Natural killer cell treated with Interleukin-12 subunit alpha and Interleukin-12 subunit beta and Interleukin-15 and Interleukin-18, amount 100 ng/mL, for 72 hours (primary cell): ENCODE data around the gene STAB2. TPM values are rescaled to one million over a fixed set of nuclear protein-coding genes. Genes with fewer than 3 reads are reported as not detected.

Experiments
- ATAC-seq, 2 donors: fragments of 150-1000 bp; cut with Tn5 transposase in 1 of 2; sonication (Bioruptor Pico), chemical (Tn5 transposase) in 1 of 2; 2 replicates each; pipeline ENCODE4 v1.10.0; 2021
- DNase-seq: peaks from one replicate; pipeline ENCODE4 v3.0.0; 2022; ENCODE audit warnings: low spot score
- H3K27ac Mint-ChIP-seq, 2 donors: 1 replicate in 1 of 2; 2 replicates in 1 of 2; pipeline ENCODE4 v1.8.0; 2022; ENCODE audit warnings: mixed read lengths in 2 of 2, mild to moderate bottlenecking in 1 of 2, moderate library complexity in 1 of 2
- H3K27me3 Mint-ChIP-seq, 2 donors: 1 replicate in 1 of 2; 2 replicates in 1 of 2; pipeline ENCODE4 v1.8.0; 2022; ENCODE audit warnings: mixed read lengths in 2 of 2
- H3K36me3 Mint-ChIP-seq: one replicate; pipeline ENCODE4 v1.8.0; 2022; ENCODE audit warnings: mixed read lengths
- H3K4me1 Mint-ChIP-seq, 2 donors: 1 replicate in 1 of 2; 2 replicates in 1 of 2; pipeline ENCODE4 v1.8.0; 2022; ENCODE audit warnings: low read depth in 2 of 2, mixed read lengths in 2 of 2, mild to moderate bottlenecking in 1 of 2
- H3K4me3 Mint-ChIP-seq: one replicate; pipeline ENCODE4 v1.8.0; 2022; ENCODE audit warnings: mixed read lengths
- H3K9me3 Mint-ChIP-seq: 2 replicates; pipeline ENCODE4 v1.8.0; 2022; ENCODE audit warnings: mixed read lengths
- total RNA-seq, 2 donors: library from RNA; stranded (reverse); gene quantifications; one replicate each; pipeline ENCODE4 v1.2.3, GENCODE V29; 2022

The STAB2 gene
- total RNA-seq, 2 donors from 2014 or later, result not detected

DNA sequence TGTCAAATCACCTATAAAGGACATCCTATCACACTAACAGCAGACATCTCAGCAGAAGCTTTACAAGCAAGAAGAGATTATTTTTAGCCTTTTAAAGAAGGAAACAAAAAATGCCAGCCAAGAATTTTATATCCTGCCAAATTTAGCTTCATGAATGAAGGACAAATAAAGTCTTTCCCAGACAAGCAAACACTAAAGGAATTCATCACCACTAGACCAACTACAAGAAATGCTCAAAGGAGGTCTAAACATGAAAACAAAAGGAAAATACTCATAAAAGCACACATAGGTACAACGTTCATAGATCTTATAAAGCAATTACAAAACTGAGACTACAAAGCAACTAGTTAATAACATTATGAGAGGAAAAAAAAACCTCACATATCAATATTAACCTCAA is 20.7 kb upstream of the STAB2 start:
- ATAC-seq, result no peak
- H3K27me3 Mint-ChIP-seq, result peaks cover 24 to 57% of the 10 kb centered on the region in 2 donors
- H3K9me3 Mint-ChIP-seq, result peaks cover 17% of the 10 kb centered on the region
- no peak for DNase-seq
- no peak overlapping the region for H3K4me3 Mint-ChIP-seq
- H3K36me3 Mint-ChIP-seq, result peaks cover 21% of the 10 kb centered on the region
- no peaks in the 10 kb centered on the region for H3K4me1 Mint-ChIP-seq
- H3K27ac Mint-ChIP-seq, result no peak overlapping the region

DNA sequence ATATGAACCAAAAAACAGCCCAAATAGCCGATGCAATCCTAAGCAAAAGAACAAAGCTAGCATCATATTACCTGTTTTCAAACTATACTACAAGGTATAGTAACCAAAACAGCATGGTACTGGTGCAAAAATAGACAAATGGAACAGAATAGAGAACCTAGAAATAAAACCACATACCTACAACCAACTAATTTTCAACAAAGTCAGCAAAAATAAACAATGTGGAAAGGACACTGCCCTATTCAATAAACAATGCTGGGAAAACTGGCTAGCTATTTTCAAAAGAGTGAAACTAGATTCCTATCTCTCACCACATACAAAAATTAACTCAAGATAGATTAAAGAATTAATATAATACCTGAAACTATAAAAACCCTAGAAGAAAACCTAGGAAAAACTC is 17.8 kb upstream of the STAB2 start:
- no peak overlapping the region for H3K27ac Mint-ChIP-seq
- H3K27me3 Mint-ChIP-seq, result peaks cover 34 to 64% of the 10 kb centered on the region in 2 donors
- peaks cover 21% of the 10 kb centered on the region for H3K36me3 Mint-ChIP-seq
- H3K9me3 Mint-ChIP-seq, result peaks cover 17% of the 10 kb centered on the region
- ATAC-seq, result no peak
- no peak overlapping the region for H3K4me3 Mint-ChIP-seq
- no peaks in the 10 kb centered on the region for H3K4me1 Mint-ChIP-seq
- DNase-seq, result no peak

DNA sequence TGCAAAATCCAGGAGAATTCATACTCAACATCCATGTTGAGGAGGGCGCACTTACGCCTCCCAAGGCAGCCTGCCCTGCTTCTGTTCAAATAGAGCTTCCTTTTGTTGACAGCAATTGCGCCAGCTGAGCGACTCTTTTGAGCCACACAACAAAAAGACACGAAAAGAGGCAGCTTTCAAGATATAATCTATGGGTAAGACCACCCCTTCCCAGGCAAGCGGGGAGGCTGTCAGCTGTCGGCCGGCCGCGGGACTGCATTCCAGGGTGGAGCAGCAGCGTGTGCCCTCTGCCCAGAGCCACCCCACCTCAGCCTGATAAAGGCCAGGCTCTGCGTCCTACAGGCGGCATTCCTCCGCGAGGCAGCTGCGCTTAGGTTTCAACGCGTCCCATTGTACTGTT is 15.8 kb upstream of the STAB2 start:
- H3K36me3 Mint-ChIP-seq, result peaks cover 8% of the 10 kb centered on the region
- peaks cover 13% of the 10 kb centered on the region for H3K9me3 Mint-ChIP-seq
- peaks cover 39 to 72% of the 10 kb centered on the region in 2 donors for H3K27me3 Mint-ChIP-seq
- H3K4me1 Mint-ChIP-seq, result peaks cover 8 to 9% of the 10 kb centered on the region in 2 donors
- ATAC-seq (no peak), DNase-seq (no peak)
- H3K27ac Mint-ChIP-seq, result no peak overlapping the region
- H3K4me3 Mint-ChIP-seq, result no peak overlapping the region

DNA sequence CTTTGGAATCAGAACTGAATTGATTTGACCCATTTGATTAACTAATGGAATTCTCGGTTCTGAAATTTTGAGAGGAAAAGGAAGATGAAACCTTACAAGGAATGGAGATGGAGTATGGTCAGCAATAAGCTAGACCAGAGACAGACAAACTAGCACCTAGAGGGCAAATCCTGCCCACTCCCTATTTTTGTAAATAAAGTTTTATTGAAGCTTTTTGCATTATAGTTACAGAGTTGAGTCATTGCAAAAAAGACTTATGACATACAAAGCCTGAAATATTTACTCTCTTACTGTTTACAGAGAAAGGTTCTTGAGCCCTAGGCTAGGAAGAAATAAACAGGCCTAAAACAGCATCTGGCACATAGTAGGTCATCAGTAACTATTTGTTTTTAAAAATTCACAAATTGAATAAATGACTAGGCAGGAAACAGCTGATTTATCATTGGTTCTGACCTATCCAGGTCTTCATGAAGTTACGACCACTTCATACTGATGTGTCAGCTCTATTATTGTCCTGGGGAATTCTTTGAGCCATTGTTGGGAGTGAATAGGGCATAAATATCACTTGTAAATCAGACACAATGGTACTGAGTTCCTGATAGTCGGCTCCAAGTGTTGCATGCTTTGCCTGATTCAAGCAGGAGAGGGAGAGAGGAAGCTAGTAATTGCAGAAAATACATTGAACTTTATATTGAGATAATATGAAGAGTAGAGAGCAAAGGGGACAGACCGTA is 14.6 kb upstream of the STAB2 start:
- Mint-ChIP-seq H3K4me3 (no peak overlapping the region), H3K9me3 (peaks cover 8% of the 10 kb centered on the region), H3K27ac (no peak overlapping the region), H3K4me1 (peaks cover 8 to 9% of the 10 kb centered on the region in 2 donors), H3K27me3 (peaks cover 38 to 61% of the 10 kb centered on the region in 2 donors), H3K36me3 (no peaks in the 10 kb centered on the region)
- ATAC-seq, result no peak
- DNase-seq, result no peak

DNA sequence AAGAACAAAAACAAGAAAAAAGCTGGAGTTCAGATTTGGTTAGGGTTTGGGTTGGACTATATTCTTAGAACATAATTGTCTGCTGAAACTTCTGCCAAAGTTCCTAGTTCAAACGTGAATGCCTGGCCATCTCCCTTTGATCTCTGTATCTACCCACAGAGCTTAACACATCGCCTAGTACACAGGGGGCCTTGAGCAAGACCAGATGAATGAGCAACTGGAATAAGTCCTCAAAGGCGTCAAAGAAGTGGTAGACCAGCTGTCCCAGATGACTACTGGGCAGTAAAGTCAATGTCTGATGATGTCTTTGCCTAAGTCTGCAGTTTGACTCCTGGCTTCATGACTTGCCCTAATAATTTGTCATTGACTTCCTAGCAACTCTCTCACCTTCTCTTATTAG is 13.9 kb upstream of the STAB2 start:
- no peaks in the 10 kb centered on the region for H3K36me3 Mint-ChIP-seq
- peaks cover 8 to 9% of the 10 kb centered on the region in 2 donors for H3K4me1 Mint-ChIP-seq
- no peak overlapping the region for H3K27ac Mint-ChIP-seq
- peaks cover 6% of the 10 kb centered on the region for H3K9me3 Mint-ChIP-seq
- no peak overlapping the region for H3K4me3 Mint-ChIP-seq
- no peak for ATAC-seq
- H3K27me3 Mint-ChIP-seq, result peaks cover 36 to 60% of the 10 kb centered on the region in 2 donors
- no peak for DNase-seq

DNA sequence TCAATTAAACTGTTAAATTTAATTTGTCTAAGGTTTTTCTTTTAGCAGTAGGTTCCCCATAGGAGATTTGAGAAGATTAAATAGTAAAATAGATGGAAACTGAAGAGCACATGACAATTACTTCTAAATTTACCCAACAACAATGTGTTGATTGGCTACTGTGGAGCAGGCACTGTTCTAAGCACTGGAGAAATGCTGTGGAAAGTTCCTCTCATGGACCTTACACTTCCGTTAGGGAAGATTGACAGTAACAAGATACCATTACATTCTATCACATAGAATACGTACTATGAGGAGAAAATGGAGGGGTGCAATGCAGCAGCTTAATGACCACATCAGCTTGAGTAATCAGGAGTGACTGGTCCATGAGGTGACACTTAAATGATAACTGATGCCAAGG is 8.1 kb upstream of the STAB2 start:
- ATAC-seq (no peak), DNase-seq (no peak)
- no peak overlapping the region for H3K4me3 Mint-ChIP-seq
- H3K9me3 Mint-ChIP-seq, result peaks cover 4% of the 10 kb centered on the region
- H3K27me3 Mint-ChIP-seq, result peaks cover 22 to 51% of the 10 kb centered on the region in 2 donors
- peaks cover 8 to 9% of the 10 kb centered on the region in 2 donors for H3K4me1 Mint-ChIP-seq
- H3K36me3 Mint-ChIP-seq, result no peaks in the 10 kb centered on the region
- no peak overlapping the region for H3K27ac Mint-ChIP-seq

DNA sequence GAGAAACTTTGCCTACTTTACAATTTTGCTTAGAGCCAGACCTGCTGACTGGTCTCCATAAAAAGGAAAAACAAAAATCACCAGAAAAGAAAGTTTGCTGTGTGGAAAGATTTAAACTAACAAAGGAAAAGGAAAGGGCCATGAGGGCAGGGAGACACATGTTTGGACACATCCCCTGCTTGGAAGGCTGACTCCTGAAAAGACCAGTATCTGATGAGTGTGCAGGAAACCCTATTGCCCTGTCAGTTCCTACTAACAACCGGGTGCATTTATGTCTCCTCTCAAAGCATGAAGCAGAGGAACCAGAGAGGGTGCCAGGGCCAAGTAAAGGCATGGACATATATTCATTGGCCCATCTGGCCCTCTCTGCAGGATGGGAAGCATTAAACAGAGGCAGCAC is 7.0 kb upstream of the STAB2 start:
- Mint-ChIP-seq H3K27ac (no peak overlapping the region), H3K36me3 (no peaks in the 10 kb centered on the region), H3K4me3 (no peak overlapping the region), H3K9me3 (peaks cover 4% of the 10 kb centered on the region), H3K27me3 (peaks cover 16 to 50% of the 10 kb centered on the region in 2 donors), H3K4me1 (peaks cover 5 to 6% of the 10 kb centered on the region in 2 donors)
- DNase-seq, result no peak
- ATAC-seq, result no peak

DNA sequence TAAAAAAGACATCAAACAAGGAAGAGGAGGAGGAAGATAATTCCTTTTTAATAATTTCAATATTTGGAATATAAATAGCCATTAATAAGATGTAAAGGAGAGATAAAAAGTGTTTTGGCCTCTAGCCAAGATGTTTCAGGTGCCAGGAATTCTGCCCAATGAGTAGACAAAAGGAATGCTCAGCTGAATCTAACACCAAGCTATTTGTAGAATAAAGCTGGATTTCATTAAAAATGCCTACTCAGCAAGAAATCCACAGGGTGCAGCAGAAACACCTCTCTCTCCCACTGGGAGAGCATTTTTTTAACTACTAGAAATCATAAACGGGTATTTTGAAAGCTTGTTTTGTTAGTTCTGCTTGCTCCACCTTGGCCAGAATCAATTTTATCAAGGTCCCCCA is 4.1 kb upstream of the STAB2 start:
- H3K27ac Mint-ChIP-seq, result no peak overlapping the region
- H3K27me3 Mint-ChIP-seq, result peaks cover 18 to 39% of the 10 kb centered on the region in 2 donors
- DNase-seq (no peak), ATAC-seq (no peak)
- peaks cover 4% of the 10 kb centered on the region for H3K9me3 Mint-ChIP-seq
- no peaks in the 10 kb centered on the region for H3K36me3 Mint-ChIP-seq
- H3K4me1 Mint-ChIP-seq, result no peaks in the 10 kb centered on the region
- no peak overlapping the region for H3K4me3 Mint-ChIP-seq

DNA sequence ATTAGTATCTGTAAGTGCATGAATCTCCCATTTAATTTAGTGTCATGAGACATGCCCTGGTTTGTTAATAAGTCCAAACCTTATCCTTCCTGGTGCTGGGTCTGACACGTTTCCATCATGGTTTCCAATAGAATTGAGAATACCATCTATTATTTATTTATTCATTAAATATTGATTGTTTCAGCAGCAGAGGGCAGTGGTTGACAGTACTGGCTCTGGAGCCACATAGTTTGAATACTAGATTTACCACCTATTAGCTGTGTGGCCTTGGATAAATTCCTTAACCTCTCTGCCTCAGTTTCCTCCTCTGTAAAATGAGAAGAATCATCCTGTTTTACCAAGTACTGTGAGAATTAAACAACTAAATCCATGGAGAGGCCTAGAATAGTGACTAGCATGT is 941 bp upstream of the STAB2 start:
- peaks cover 7 to 17% of the 10 kb centered on the region in 2 donors for H3K27me3 Mint-ChIP-seq
- no peak overlapping the region for H3K27ac Mint-ChIP-seq
- no peaks in the 10 kb centered on the region for H3K9me3 Mint-ChIP-seq
- H3K36me3 Mint-ChIP-seq, result no peaks in the 10 kb centered on the region
- H3K4me1 Mint-ChIP-seq, result no peaks in the 10 kb centered on the region
- no peak for DNase-seq
- no peak for ATAC-seq
- H3K4me3 Mint-ChIP-seq, result no peak overlapping the region

DNA sequence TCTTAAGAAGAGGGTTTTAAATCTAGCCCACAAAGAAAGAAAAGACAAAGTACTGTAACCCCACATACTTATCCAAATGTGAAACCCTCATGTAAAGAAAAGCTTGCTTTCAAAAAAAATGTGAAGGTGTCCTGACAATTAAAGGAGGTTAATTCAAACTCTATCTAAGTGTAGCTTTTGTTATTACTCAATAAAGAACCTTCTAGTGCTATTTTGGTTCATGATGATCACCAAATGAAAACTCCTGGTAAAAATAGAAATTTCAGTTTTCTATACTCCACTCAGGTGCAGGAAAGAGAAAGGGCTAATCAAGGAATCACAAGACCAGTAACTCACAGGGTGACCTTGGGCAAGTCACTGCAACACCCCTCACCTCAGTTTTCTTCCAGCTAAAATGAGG is 1.6 kb downstream of the STAB2 start:
- Mint-ChIP-seq H3K4me3 (no peak overlapping the region), H3K27ac (no peak overlapping the region), H3K36me3 (no peaks in the 10 kb centered on the region), H3K27me3 (peaks cover 7 to 22% of the 10 kb centered on the region in 2 donors), H3K9me3 (no peaks in the 10 kb centered on the region), H3K4me1 (no peaks in the 10 kb centered on the region)
- DNase-seq (no peak), ATAC-seq (no peak)

DNA sequence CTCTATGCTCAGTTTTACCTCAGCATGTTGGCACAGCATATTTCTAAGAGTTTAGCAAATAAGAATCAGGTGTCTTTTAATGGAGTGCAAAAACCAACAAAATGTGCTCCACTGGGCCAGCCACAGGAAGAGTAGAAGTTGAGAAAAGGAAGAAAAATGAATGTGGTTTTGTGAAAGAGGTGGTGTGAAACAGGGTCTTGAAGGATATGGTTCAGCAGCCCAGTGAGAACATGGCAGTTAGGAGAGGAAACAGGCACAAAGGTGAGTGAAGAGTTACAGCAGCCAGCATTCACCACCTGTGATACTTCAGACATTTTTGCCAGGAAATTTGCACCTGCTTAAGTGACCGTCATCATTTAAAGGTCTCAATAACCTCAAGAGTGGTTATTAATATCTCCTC is 2.4 kb downstream of the STAB2 start:
- no peak for DNase-seq
- H3K4me3 Mint-ChIP-seq, result no peak overlapping the region
- H3K9me3 Mint-ChIP-seq, result no peaks in the 10 kb centered on the region
- H3K4me1 Mint-ChIP-seq, result no peaks in the 10 kb centered on the region
- no peak overlapping the region for H3K27ac Mint-ChIP-seq
- no peak for ATAC-seq
- H3K36me3 Mint-ChIP-seq, result no peaks in the 10 kb centered on the region
- H3K27me3 Mint-ChIP-seq, result peaks cover 7 to 23% of the 10 kb centered on the region in 2 donors

DNA sequence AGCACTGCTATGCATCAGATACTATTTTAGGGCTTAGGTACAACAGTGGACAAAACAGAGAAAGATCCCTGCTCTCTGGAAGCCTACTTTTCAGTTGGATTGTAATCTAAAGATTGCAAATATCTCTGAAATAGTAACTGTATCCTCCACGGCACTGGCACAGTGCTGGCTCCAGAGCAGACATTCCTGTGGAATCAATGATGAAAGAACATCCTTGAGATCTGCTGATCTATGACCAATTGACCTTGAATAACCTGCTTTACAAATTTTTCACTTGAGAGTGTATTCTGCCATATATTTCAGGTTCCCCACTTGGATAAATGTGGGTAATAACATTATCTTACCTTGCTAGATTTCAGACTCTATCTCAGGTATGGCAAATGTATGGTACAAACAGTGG is 3.2 kb downstream of the STAB2 start:
- no peaks in the 10 kb centered on the region for H3K4me1 Mint-ChIP-seq
- no peak overlapping the region for H3K27ac Mint-ChIP-seq
- H3K36me3 Mint-ChIP-seq, result no peaks in the 10 kb centered on the region
- DNase-seq (no peak), ATAC-seq (no peak)
- H3K27me3 Mint-ChIP-seq, result peaks cover 7 to 23% of the 10 kb centered on the region in 2 donors
- no peak overlapping the region for H3K4me3 Mint-ChIP-seq
- no peaks in the 10 kb centered on the region for H3K9me3 Mint-ChIP-seq

DNA sequence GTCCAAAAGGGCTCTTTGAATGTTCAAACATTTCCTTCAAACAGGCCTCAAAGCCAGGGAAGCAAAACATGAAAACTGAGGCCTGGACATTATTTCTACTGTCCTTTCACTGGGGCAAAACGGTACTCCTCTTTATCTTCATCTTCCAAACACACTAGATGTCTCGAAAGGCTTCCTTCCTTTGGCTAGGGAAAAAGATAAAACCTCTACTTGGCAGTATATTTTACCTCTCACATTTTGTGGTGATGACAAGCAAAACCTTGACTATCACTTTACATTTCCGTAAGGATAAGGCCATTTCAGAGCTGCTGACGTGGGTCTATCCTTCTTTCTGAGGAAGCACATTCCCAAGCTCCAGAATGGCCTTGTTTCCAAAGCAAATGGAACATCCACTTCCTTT is 9.9 kb downstream of the STAB2 start:
- Mint-ChIP-seq H3K9me3 (no peaks in the 10 kb centered on the region), H3K4me3 (no peak overlapping the region), H3K27ac (no peak overlapping the region), H3K4me1 (no peaks in the 10 kb centered on the region), H3K36me3 (no peaks in the 10 kb centered on the region), H3K27me3 (peaks cover 7 to 23% of the 10 kb centered on the region in 2 donors)
- no peak for DNase-seq
- no peak for ATAC-seq

DNA sequence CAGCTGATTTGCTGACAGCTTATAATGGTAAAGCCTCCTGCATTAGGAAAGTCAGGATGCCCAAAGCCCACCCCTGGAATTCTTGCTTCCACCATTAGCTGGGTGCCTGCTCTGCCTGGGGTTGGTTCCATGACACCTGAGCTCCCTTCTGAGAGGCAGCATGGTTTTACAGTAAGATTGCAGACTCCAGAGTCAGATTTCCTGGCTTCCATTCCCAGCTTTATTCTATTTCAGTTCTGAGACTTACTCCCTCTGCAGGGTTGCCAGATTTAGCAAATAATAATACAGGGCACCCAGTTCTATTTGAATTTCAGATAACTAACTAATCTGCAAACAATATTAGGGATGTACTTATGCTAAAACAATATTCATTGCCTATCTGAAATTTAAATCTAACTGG is 12.2 kb downstream of the STAB2 start:
- no peaks in the 10 kb centered on the region for H3K36me3 Mint-ChIP-seq

More for the DNA sequence above, 12.2 kb downstream of the STAB2 start:
- Mint-ChIP-seq H3K4me1 (no peaks in the 10 kb centered on the region), H3K27ac (no peak overlapping the region), H3K4me3 (no peak overlapping the region), H3K27me3 (peaks cover 4% of the 10 kb centered on the region in 2 donors), H3K9me3 (no peaks in the 10 kb centered on the region)
- DNase-seq, result no peak
- no peak for ATAC-seq
